H7 (cell line): Measurements from ENCODE around the gene SCP2D1. TPM values are rescaled to one million over a fixed set of nuclear protein-coding genes. Genes with fewer than 3 reads are reported as not detected.

Experiments used
- DNase-seq: peaks from one replicate; pipeline ENCODE4 v3.0.0; 2012
- H3K27me3 ChIP-seq: 2 replicates; pipeline ENCODE4 v1.6.0; 2011; ENCODE audit warnings: mild to moderate bottlenecking, low read length; ENCODE audit not compliant: control insufficient read depth, insufficient read depth
- H3K36me3 ChIP-seq: replicated peaks from 2 replicates; pipeline ENCODE4 v1.5.1; 2011; ENCODE audit warnings: low read length; ENCODE audit not compliant: control insufficient read depth, insufficient read depth
- H3K4me3 ChIP-seq: 2 replicates; pipeline ENCODE4 v1.5.1; 2011; ENCODE audit warnings: low read depth, mild to moderate bottlenecking, control low read depth, low read length, moderate library complexity; ENCODE audit not compliant: insufficient read depth
- total RNA-seq: library from RNA; depleted of rRNA; stranded (reverse); fragments of >200 nt; shearing (Covaris generic); gene quantifications from 2 replicates; pipeline ENCODE4 v1.2.3, GENCODE V29; 2014

SCP2D1 gene
- total RNA-seq, 1 experiment from 2014 or later: not detected

- Histone ChIP-seq H3K36me3 (no peaks in the 10 kb centered on the region), H3K27me3 (no peaks in the 10 kb centered on the region; the same call in 1 of the 2 replicates), H3K4me3 (no peak overlapping the region)
- no peak for DNase-seq
Measured at GRCh38 chr20:18795366-18795765, 18.2 kb upstream of the SCP2D1 start.

- H3K4me3 ChIP-seq: no peak overlapping the region
- no peaks in the 10 kb centered on the region; the same call in 1 of the 2 replicates for H3K27me3 ChIP-seq
- H3K36me3 ChIP-seq: no peaks in the 10 kb centered on the region
- DNase-seq: no peak
Measured at GRCh38 chr20:18796282-18796833, 17.2 kb upstream of the SCP2D1 start.

- Histone ChIP-seq H3K36me3 (no peaks in the 10 kb centered on the region), H3K4me3 (no peak overlapping the region), H3K27me3 (no peaks in the 10 kb centered on the region; the same call in 1 of the 2 replicates)
- no peak for DNase-seq
Measured at GRCh38 chr20:18801516-18801915, 12.1 kb upstream of the SCP2D1 start.

GRCh38 chr20:18802012-18802634, 11.5 kb upstream of the SCP2D1 start:
- DNase-seq: no peak
- no peaks in the 10 kb centered on the region; the same call in 1 of the 2 replicates for H3K27me3 ChIP-seq
- H3K4me3 ChIP-seq: no peak overlapping the region
- no peaks in the 10 kb centered on the region for H3K36me3 ChIP-seq

- H3K4me3 ChIP-seq: no peak overlapping the region
- no peaks in the 10 kb centered on the region for H3K27me3 ChIP-seq
- no peaks in the 10 kb centered on the region for H3K36me3 ChIP-seq
- no peak for DNase-seq
Measured at GRCh38 chr20:18805881-18806280, 7.7 kb upstream of the SCP2D1 start.

- no peaks in the 10 kb centered on the region for H3K27me3 ChIP-seq
- no peak overlapping the region for H3K4me3 ChIP-seq
- DNase-seq: no peak
- H3K36me3 ChIP-seq: no peaks in the 10 kb centered on the region
Measured at GRCh38 chr20:18808712-18809111, 4.9 kb upstream of the SCP2D1 start.

GRCh38 chr20:18811186-18811585, 2.4 kb upstream of the SCP2D1 start:
- Histone ChIP-seq H3K4me3 (no peak overlapping the region), H3K36me3 (no peaks in the 10 kb centered on the region), H3K27me3 (no peaks in the 10 kb centered on the region)
- DNase-seq: no peak

- H3K4me3 ChIP-seq: no peak overlapping the region
- no peak for DNase-seq
- no peaks in the 10 kb centered on the region for H3K27me3 ChIP-seq
- no peaks in the 10 kb centered on the region for H3K36me3 ChIP-seq
Measured at GRCh38 chr20:18811904-18812303, 1.7 kb upstream of the SCP2D1 start.

GRCh38 chr20:18815194-18815942, 1.8 kb downstream of the SCP2D1 start:
- Histone ChIP-seq H3K27me3 (no peaks in the 10 kb centered on the region), H3K36me3 (no peaks in the 10 kb centered on the region), H3K4me3 (no peak overlapping the region)
- DNase-seq: no peak

- no peak for DNase-seq
- Histone ChIP-seq H3K36me3 (no peaks in the 10 kb centered on the region), H3K27me3 (no peaks in the 10 kb centered on the region), H3K4me3 (no peak overlapping the region)
Measured at GRCh38 chr20:18822832-18823231, 9.2 kb downstream of the SCP2D1 start.

GRCh38 chr20:18831830-18832499, 18.4 kb downstream of the SCP2D1 start:
- DNase-seq: no peak
- no peaks in the 10 kb centered on the region for H3K36me3 ChIP-seq
- H3K4me3 ChIP-seq: no peak overlapping the region
- H3K27me3 ChIP-seq: no peaks in the 10 kb centered on the region

- H3K36me3 ChIP-seq: no peaks in the 10 kb centered on the region
- no peak overlapping the region for H3K4me3 ChIP-seq
- H3K27me3 ChIP-seq: no peaks in the 10 kb centered on the region
- no peak for DNase-seq
Measured at GRCh38 chr20:18832546-18833200, 19.1 kb downstream of the SCP2D1 start.

GRCh38 chr20:18835466-18836256, 22.1 kb downstream of the SCP2D1 start:
- Histone ChIP-seq H3K27me3 (no peaks in the 10 kb centered on the region), H3K4me3 (no peak overlapping the region), H3K36me3 (no peaks in the 10 kb centered on the region)
- no peak for DNase-seq

GRCh38 chr20:18837718-18838117, 24.1 kb downstream of the SCP2D1 start:
- Histone ChIP-seq H3K4me3 (no peak overlapping the region), H3K27me3 (no peaks in the 10 kb centered on the region), H3K36me3 (no peaks in the 10 kb centered on the region)
- DNase-seq: no peak
